Measurements from ENCODE around the gene BICDL2. TPM values are rescaled to one million over a fixed set of nuclear protein-coding genes. Genes with fewer than 3 reads are reported as not detected.

Gene BICDL2
- total and polyA plus RNA-seq, 2 of the 8 experiments (the other 6 are each of a cell fraction or from before 2014, with no cell fraction given): 7.3 to 15.9 TPM

GRCh38 chr16:3059041-3059722, 22.4 kb upstream of the BICDL2 start:
- Histone ChIP-seq H2AK5ac (ENCODE audit: low read depth, low read length) (no peak overlapping the region), H2BK5ac (ENCODE audit: low read depth, low read length) (peak overlapping the region; percentile 71; the same call in 1 of the 2 replicates), H3K18ac (ENCODE audit: extremely low read depth, low read length) (peak overlapping the region; percentile 78), H2BK12ac (ENCODE audit: low read depth, low read length) (peak overlapping the region; percentile 84; the same call in 1 of the 2 replicates), H3K27me3 (replicated peaks in 1 of 4; ENCODE audit: control insufficient read depth in 3 of 4, extremely low read depth in 1 of 4, insufficient read depth in 3 of 4, low read length in 3 of 4) (no peaks in the 10 kb centered on the region; a peak in 1 of 7 replicates), H4K5ac (ENCODE audit: insufficient read length, low read depth, low read length) (peak overlapping the region; percentile 89), H3K36me3 (ENCODE audit: control insufficient read depth in 2 of 4, insufficient read depth in 4 of 4, low read length in 3 of 4) (no peaks in the 10 kb centered on the region), H4K20me1 (replicated peaks in 1 of 2; ENCODE audit: control insufficient read depth in 1 of 2, insufficient read depth in 2 of 2, low read length in 2 of 2) (peaks cover 6 to 7% of the 10 kb centered on the region in 2 experiments), H3K23ac (ENCODE audit: insufficient read length) (no peak overlapping the region), H3K23me2 (ENCODE audit: low read depth, low read length) (peaks cover 6% of the 10 kb centered on the region; the same call in 1 of the 2 replicates), H4K91ac (replicated peaks; ENCODE audit: insufficient read length, low read length) (peak overlapping the region; percentile 86), H3K56ac (replicated peaks; ENCODE audit: insufficient read length, low read depth, low read length) (no peak overlapping the region), H3K4ac (replicated peaks; ENCODE audit: insufficient read length, low read depth, low read length) (no peak overlapping the region), H2BK20ac (ENCODE audit: low read length) (no peak overlapping the region), H2AFZ (ENCODE audit: low read length) (0 out of 2 replicates have a peak overlapping the region, but pooled peaks have one; percentile 52), H3K79me1 (ENCODE audit: low read depth, low read length) (no peaks in the 10 kb centered on the region), H3K4me3 (ENCODE audit: extremely low read depth in 1 of 4, insufficient read depth in 2 of 4, low read depth in 3 of 4, low read length in 4 of 4) (peak overlapping the region; percentile 39 to 86 (median 67)), H3K27ac (ENCODE audit: low read depth, low read length) (no peak overlapping the region), H2BK120ac (replicated peaks; ENCODE audit: low read depth, low read length) (no peak overlapping the region), H3K9ac (replicated peaks in 1 of 4; ENCODE audit: extremely low read depth in 1 of 4, low read depth in 3 of 4, low read length in 3 of 4) (peak overlapping the region in 3 of 4 experiments; percentile 3 to 86 (median 13); a peak in 2 of 7 replicates), H2BK15ac (ENCODE audit: low read length) (0 out of 2 replicates have a peak overlapping the region, but pooled peaks have one; percentile 95), H3K79me2 (ENCODE audit: control insufficient read depth in 1 of 2, insufficient read depth in 2 of 2, low read length in 2 of 2) (no peaks in the 10 kb centered on the region), H3K4me2 (ENCODE audit: insufficient read depth in 1 of 2, low read depth in 2 of 2, low read length in 2 of 2) (peak overlapping the region; percentile 49 to 85; a peak in 3 of 4 replicates), H3K14ac (ENCODE audit: insufficient read length) (no peak overlapping the region), H4K8ac (ENCODE audit: extremely low read depth, insufficient read depth, low read length) (peak overlapping the region; percentile 58; the same call in 1 of the 2 replicates), H3K4me1 (replicated peaks in 1 of 4; ENCODE audit: control insufficient read depth in 3 of 4, insufficient read depth in 4 of 4, low read length in 3 of 4) (peaks cover 5 to 19% (median 6%) of the 10 kb centered on the region in 4 experiments; a peak in 6 of 7 replicates), H3K9me3 (ENCODE audit: insufficient read depth in 2 of 2, low read depth in 1 of 2, low read length in 1 of 2) (no peaks in the 10 kb centered on the region)
- WGBS, 2 experiments (ENCODE audit: extremely low coverage in 1 of 2, insufficient coverage in 1 of 2, insufficient read length in 1 of 2, insufficient replicate concordance in 2 of 2, low coverage in 1 of 2, low lambda C conversion rate in 2 of 2, missing lambda C conversion rate in 1 of 2): 0% methylated on average over 16 of the region's 67 CpGs; no CpG with 5 or more reads in 1 of the 2 experiments
- CTCF ChIA-PET (ENCODE audit: partially characterized antibody): interaction anchor here (0.5 to 8.3 kb wide), 46 partner anchors 8 to 1089 kb away, joined by 3 to 88 read pairs (median 4); partner anchors contain the start of genes MMP25, ZNF205, ZNF213 and ZSCAN10
- DNase-seq (ENCODE audit: low read depth in 1 of 2, low spot score in 2 of 2): peak; percentile 64 to 96
- POLR2A ChIA-PET (ENCODE audit: partially characterized antibody): interaction anchor here (0.8 to 12.7 kb wide), 28 partner anchors 9 to 124 kb away, joined by 3 to 140 read pairs (median 5); partner anchors contain the start of genes CLDN6, CLDN9, HCFC1R1 and MMP25
- no peak for FAIRE-seq
- peak; percentile 68 for TF ChIP-seq TEAD4 (IDR thresholded peaks at IDR 0.05; ENCODE audit: low read depth, low read length)
- no peak for TF ChIP-seq SAP30 (IDR thresholded peaks at IDR 0.05; ENCODE audit: insufficient read depth, insufficient replicate concordance, low read length)
- 0 out of 3 replicates have a peak, but pooled peaks of 1 of the 2 experiments have one; percentile 53 for TF ChIP-seq EP300 (IDR thresholded peaks at IDR 0.05; ENCODE audit: borderline replicate concordance in 1 of 2, low read depth in 2 of 2, low read length in 2 of 2)
- TF ChIP-seq BACH1 (IDR thresholded peaks at IDR 0.05; ENCODE audit: low read length): no peak; the same call in 1 of the 2 replicates
- 0 out of 2 replicates have a peak, but pooled peaks have one; percentile 71 for TF ChIP-seq GTF2F1 (IDR thresholded peaks at IDR 0.05; ENCODE audit: borderline replicate concordance, low read depth, low read length)
- TF ChIP-seq SP1 (IDR thresholded peaks at IDR 0.05; ENCODE audit: low read depth, low read length): peak; percentile 53; the same call in 1 of the 2 replicates
- TF ChIP-seq SIN3A (conservative IDR thresholded peaks at IDR 0.05 in 1 of 2, IDR thresholded peaks at IDR 0.05 in 1 of 2; ENCODE audit: low read depth in 1 of 2, low read length in 2 of 2): peak; percentile 33 to 64; a peak in 1 of 4 replicates
- peak; percentile 81 to 95 for TF ChIP-seq RAD21 (IDR thresholded peaks at IDR 0.05 in 1 of 2, conservative IDR thresholded peaks at IDR 0.05 in 1 of 2; ENCODE audit: low read depth in 2 of 2, low read length in 2 of 2)
- TF ChIP-seq MAX (IDR thresholded peaks at IDR 0.05): peak; percentile 83

Data from H1 (cell line).